ENCODE measurements around the gene FGF1. TPM values are rescaled to one million over a fixed set of nuclear protein-coding genes. Genes with fewer than 3 reads are reported as not detected.

The FGF1 gene
- total RNA-seq, 3 donors from 2014 or later (not counting 1 experiment from before 2014, with no cell fraction given) = not detected

DNA sequence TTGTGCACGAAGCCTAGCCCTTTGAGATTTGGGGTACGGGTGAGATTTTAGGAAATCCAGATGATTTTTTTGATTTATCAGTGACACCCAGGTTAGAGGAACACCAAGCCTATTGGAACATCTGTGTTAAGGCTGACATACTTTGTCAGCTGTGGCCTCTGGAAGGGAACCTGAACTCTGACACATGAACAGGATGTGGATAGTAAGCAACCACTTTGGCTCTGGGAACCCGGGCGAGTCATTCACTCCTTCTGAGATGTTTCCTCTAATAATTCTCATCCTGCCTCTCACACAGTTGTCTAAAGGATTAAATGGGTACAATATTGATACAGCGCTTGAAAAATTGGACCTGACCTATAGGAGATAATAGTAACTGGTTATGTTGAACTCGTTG, 67.8 kb downstream of the FGF1 start:
- Mint-ChIP-seq H3K27me3 (ENCODE audit: low read depth in 2 of 2) (peaks cover 3 to 18% of the 10 kb centered on the region in 2 donors), H3K9me3 (no peaks in the 10 kb centered on the region), H3K36me3 (no peaks in the 10 kb centered on the region), H3K27ac (no peak overlapping the region), H3K4me3 (no peak overlapping the region), H3K4me1 (no peaks in the 10 kb centered on the region)
- no peaks in the 10 kb centered on the region for H3K27me3 ChIP-seq (ENCODE audit: control insufficient read depth, insufficient read depth, low read length)
- no peak for ATAC-seq
- WGBS (ENCODE audit: insufficient coverage) = 58% methylated on average over 5 of the region's 6 CpGs
- H3K27ac ChIP-seq (ENCODE audit: low read length) = no peak overlapping the region
- intact Hi-C loops (cut with micrococcal nuclease) = no loop called here
- TF ChIP-seq, protein P1, sequence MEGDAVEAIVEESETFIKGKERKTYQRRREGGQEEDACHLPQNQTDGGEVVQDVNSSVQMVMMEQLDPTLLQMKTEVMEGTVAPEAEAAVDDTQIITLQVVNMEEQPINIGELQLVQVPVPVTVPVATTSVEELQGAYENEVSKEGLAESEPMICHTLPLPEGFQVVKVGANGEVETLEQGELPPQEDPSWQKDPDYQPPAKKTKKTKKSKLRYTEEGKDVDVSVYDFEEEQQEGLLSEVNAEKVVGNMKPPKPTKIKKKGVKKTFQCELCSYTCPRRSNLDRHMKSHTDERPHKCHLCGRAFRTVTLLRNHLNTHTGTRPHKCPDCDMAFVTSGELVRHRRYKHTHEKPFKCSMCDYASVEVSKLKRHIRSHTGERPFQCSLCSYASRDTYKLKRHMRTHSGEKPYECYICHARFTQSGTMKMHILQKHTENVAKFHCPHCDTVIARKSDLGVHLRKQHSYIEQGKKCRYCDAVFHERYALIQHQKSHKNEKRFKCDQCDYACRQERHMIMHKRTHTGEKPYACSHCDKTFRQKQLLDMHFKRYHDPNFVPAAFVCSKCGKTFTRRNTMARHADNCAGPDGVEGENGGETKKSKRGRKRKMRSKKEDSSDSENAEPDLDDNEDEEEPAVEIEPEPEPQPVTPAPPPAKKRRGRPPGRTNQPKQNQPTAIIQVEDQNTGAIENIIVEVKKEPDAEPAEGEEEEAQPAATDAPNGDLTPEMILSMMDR (IDR thresholded peaks at IDR 0.05) = no peak
- no peak for DNase-seq
- H3K4me1 ChIP-seq (ENCODE audit: control insufficient read depth, insufficient read depth, low read length) = no peaks in the 10 kb centered on the region
- H3K9me3 ChIP-seq (ENCODE audit: control insufficient read depth, insufficient read depth, low read length) = no peaks in the 10 kb centered on the region
- H3K36me3 ChIP-seq (ENCODE audit: control insufficient read depth, insufficient read depth, low read length) = no peaks in the 10 kb centered on the region
- no peak overlapping the region for H3K4me3 ChIP-seq (ENCODE audit: low read length)

DNA sequence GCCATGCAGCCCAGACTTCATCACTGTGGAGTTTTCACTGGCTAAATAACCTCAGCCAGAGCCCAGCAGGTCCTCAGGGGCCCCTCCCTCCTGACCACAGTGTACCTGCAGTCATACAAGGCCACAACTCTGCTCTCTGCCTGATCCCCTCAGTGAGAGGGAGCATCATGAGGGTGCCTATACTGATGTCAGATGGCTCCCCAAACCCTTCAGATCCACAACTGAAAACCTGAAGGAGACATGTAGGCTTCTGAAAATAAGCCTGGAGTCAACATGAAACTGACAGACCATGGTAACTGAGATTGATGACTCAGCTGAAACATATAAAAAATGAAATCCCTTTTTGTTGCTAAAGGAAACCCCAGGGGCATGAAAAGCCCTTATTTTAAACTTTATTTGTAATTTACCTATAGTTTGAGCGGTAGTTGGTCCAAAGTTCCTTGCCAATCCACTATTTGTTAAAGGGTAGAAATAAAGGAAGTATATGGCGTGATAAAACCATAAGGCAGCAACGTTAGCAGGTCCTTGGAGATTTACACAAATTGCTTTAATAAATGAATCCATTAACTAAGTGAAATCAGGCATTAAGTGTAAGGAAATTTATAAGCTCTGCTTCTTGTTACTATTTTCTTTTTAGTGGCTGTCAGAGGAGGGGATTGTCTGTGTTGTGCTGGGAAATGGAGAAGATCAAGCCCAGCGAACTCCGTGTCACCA, 68.3 kb downstream of the FGF1 start:
- H3K4me3 Mint-ChIP-seq = no peak overlapping the region

DNA sequence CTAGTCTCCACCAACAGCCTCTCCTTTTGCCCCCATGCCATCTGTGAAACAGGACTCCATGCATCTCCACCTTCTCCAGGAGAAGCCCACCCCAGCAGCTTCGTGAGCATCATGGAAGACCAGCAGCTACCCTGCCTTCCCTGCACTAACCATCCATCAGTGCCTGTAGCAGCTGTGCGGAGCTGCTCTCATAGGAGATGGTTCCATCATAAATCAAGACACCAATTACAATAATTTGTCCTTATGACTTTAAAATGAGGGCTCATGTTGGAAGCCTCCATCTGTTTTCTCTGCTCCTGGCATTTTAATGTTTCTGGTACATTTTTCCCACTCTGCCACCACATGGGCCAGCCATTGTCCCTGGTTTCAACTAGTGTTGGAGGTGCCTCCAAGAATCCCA, 69.9 kb downstream of the FGF1 start:
- DNase-seq (no peak), ATAC-seq (no peak)
- H3K4me1 Mint-ChIP-seq = peaks cover 2% of the 10 kb centered on the region in 2 donors
- H3K9me3 Mint-ChIP-seq = no peaks in the 10 kb centered on the region
- no peak overlapping the region for H3K4me3 Mint-ChIP-seq
- Histone ChIP-seq H3K9me3 (ENCODE audit: control insufficient read depth, insufficient read depth, low read length) (no peaks in the 10 kb centered on the region), H3K36me3 (ENCODE audit: control insufficient read depth, insufficient read depth, low read length) (no peaks in the 10 kb centered on the region), H3K4me1 (ENCODE audit: control insufficient read depth, insufficient read depth, low read length) (no peaks in the 10 kb centered on the region), H3K27ac (ENCODE audit: low read length) (no peak overlapping the region), H3K27me3 (ENCODE audit: control insufficient read depth, insufficient read depth, low read length) (no peaks in the 10 kb centered on the region), H3K4me3 (ENCODE audit: low read length) (no peak overlapping the region)
- no peak overlapping the region for H3K27ac Mint-ChIP-seq
- intact Hi-C loops (cut with micrococcal nuclease) = no loop called here
- WGBS (ENCODE audit: insufficient coverage) = 82% methylated on average over 2 of the region's 2 CpGs
- TF ChIP-seq, protein P1 (IDR thresholded peaks at IDR 0.05) = no peak
- peaks cover 12 to 30% of the 10 kb centered on the region in 2 donors for H3K27me3 Mint-ChIP-seq (ENCODE audit: low read depth in 2 of 2)
- no peaks in the 10 kb centered on the region for H3K36me3 Mint-ChIP-seq

More for the DNA sequence above, 68.3 kb downstream of the FGF1 start:
- H3K27ac Mint-ChIP-seq = no peak overlapping the region
- intact Hi-C loops (cut with micrococcal nuclease) = no loop called here
- Histone ChIP-seq H3K4me1 (ENCODE audit: control insufficient read depth, insufficient read depth, low read length) (no peaks in the 10 kb centered on the region), H3K36me3 (ENCODE audit: control insufficient read depth, insufficient read depth, low read length) (no peaks in the 10 kb centered on the region), H3K4me3 (ENCODE audit: low read length) (no peak overlapping the region), H3K27ac (ENCODE audit: low read length) (no peak overlapping the region), H3K9me3 (ENCODE audit: control insufficient read depth, insufficient read depth, low read length) (no peaks in the 10 kb centered on the region), H3K27me3 (ENCODE audit: control insufficient read depth, insufficient read depth, low read length) (no peaks in the 10 kb centered on the region)
- peaks cover 5 to 23% of the 10 kb centered on the region in 2 donors for H3K27me3 Mint-ChIP-seq (ENCODE audit: low read depth in 2 of 2)
- DNase-seq = no peak
- H3K36me3 Mint-ChIP-seq = no peaks in the 10 kb centered on the region
- no peaks in the 10 kb centered on the region for H3K9me3 Mint-ChIP-seq
- no peaks in the 10 kb centered on the region for H3K4me1 Mint-ChIP-seq
- TF ChIP-seq, protein P1 (IDR thresholded peaks at IDR 0.05) = no peak
- WGBS (ENCODE audit: insufficient coverage) = 87% methylated on average over 5 of the region's 5 CpGs
- ATAC-seq = no peak

DNA sequence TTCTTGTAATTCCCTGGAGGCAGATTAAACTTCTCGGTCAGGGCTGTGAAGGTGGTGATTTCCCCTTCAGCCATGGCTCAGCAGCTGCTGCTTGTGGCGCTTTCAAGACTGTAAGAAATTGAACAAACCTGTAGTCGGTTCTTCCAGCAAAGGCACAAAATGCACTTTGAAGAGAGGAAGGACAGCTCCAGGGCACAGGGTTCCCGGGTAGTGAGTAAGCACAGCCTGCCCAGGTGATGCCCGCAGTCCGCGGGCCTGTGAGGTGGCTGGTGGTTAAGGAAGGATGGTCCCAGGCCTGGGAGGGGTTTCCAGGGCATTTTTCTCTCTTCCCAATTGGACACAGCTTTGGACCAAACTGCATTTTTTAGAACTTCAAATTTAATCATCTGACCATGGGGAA, 71.8 kb downstream of the FGF1 start:
- Mint-ChIP-seq H3K27me3 (ENCODE audit: low read depth in 2 of 2) (peaks cover 18 to 40% of the 10 kb centered on the region in 2 donors), H3K9me3 (no peaks in the 10 kb centered on the region), H3K27ac (no peak overlapping the region), H3K4me3 (no peak overlapping the region), H3K4me1 (peaks cover 4 to 5% of the 10 kb centered on the region in 2 donors), H3K36me3 (no peaks in the 10 kb centered on the region)
- intact Hi-C loops (cut with micrococcal nuclease) = no loop called here
- Histone ChIP-seq H3K4me3 (ENCODE audit: low read length) (no peak overlapping the region), H3K27ac (ENCODE audit: low read length) (no peak overlapping the region), H3K36me3 (ENCODE audit: control insufficient read depth, insufficient read depth, low read length) (no peaks in the 10 kb centered on the region), H3K4me1 (ENCODE audit: control insufficient read depth, insufficient read depth, low read length) (no peaks in the 10 kb centered on the region), H3K9me3 (ENCODE audit: control insufficient read depth, insufficient read depth, low read length) (no peaks in the 10 kb centered on the region), H3K27me3 (ENCODE audit: control insufficient read depth, insufficient read depth, low read length) (no peaks in the 10 kb centered on the region)
- TF ChIP-seq, protein P1 (IDR thresholded peaks at IDR 0.05) = no peak
- 88% methylated on average over 7 of the region's 7 CpGs for whole genome bisulfite sequencing (ENCODE audit: insufficient coverage)
- DNase-seq = no peak
- no peak for ATAC-seq
